HepG2 (cell line): ENCODE data around the gene MAPK11. TPM values are rescaled to one million over a fixed set of nuclear protein-coding genes. Genes with fewer than 3 reads are reported as not detected.

Source experiments
- FOXM1 ChIP-seq: sonication (generic); formaldehyde crosslinking; IDR thresholded peaks from 2 replicates; pipeline ENCODE4 v1.5.0; 2020; ENCODE audit warnings: missing genetic modification reagents
- LCORL ChIP-seq, 2 experiments: fragments of 450-650 bp in 1 of 2; sonication (generic) in 1 of 2; formaldehyde crosslinking in 1 of 2; IDR thresholded peaks; 2 replicates each; pipeline versions ENCODE4 v1.5.0 to v1.6.1; 2017 to 2020; ENCODE audit warnings: antibody characterized with exemption in 1 of 2, missing genetic modification reagents in 1 of 2
- NR2F2 ChIP-seq: IDR thresholded peaks from 2 replicates; pipeline ENCODE4 v1.6.1; 2012; ENCODE audit warnings: low read depth, inconsistent platforms, borderline replicate concordance
- SMC3 ChIP-seq: IDR thresholded peaks from 2 replicates; pipeline ENCODE4 v1.6.1; 2011; ENCODE audit warnings: low read length, improper control_type of control experiment
- ZBTB38 ChIP-seq: sonication (generic); formaldehyde crosslinking; IDR thresholded peaks from 2 replicates; pipeline ENCODE4 v1.5.1; 2020; ENCODE audit warnings: mild to moderate bottlenecking, missing genetic modification reagents
- ZSCAN29 ChIP-seq: sonication (generic); formaldehyde crosslinking; conservative IDR thresholded peaks from 2 replicates; pipeline ENCODE4 v1.4.0; 2020; ENCODE audit warnings: mild to moderate bottlenecking, missing genetic modification reagents
- ZSCAN31 ChIP-seq: sonication (generic); formaldehyde crosslinking; IDR thresholded peaks from 2 replicates; pipeline ENCODE4 v1.5.0; 2020; ENCODE audit warnings: low read depth, mild to moderate bottlenecking, missing genetic modification reagents
- polyA plus RNA-seq, 8 experiments: library from polyadenylated mRNA; depleted of rRNA in 3 of 8; stranded (reverse) in 7 of 8; unstranded in 1 of 8; fragments of >200 nt; fragmentation: Illumina TruSeq in 4 of 8; extraction: Trizol in 4 of 8; gene quantifications; 2 replicates each; pipeline versions ENCODE4 v1.2.1 to v1.2.3, GENCODE V29; 2011 to 2016; ENCODE audit warnings: low read depth in 4 of 8, missing spikeins in 1 of 8, mixed read lengths in 1 of 8; ENCODE audit not compliant: insufficient read depth in 1 of 8
- total RNA-seq, 5 experiments: library from RNA; depleted of rRNA; stranded (reverse); fragments of >200 nt; fragmentation: Illumina TruSeq; extraction: Trizol; gene quantifications; 2 replicates each; pipeline ENCODE4 v1.2.3, GENCODE V29; 2016; ENCODE audit warnings: low read depth in 1 of 5
- TF ChIP-seq, protein P1 (sequence below): sonication (generic); formaldehyde crosslinking; IDR thresholded peaks from 2 replicates; pipeline ENCODE4 v1.4.0; 2020; ENCODE audit warnings: missing genetic modification reagents
- TF ChIP-seq, protein P2 (sequence below): sonication (generic); formaldehyde crosslinking; IDR thresholded peaks from 2 replicates; pipeline ENCODE4 v1.4.0; 2020; ENCODE audit warnings: missing genetic modification reagents

The MAPK11 gene
- total and polyA plus RNA-seq, 2 of the 13 experiments (the other 11 are each of a cell fraction or from before 2014, with no cell fraction given), result 0.15 to 0.17 TPM

DNA sequence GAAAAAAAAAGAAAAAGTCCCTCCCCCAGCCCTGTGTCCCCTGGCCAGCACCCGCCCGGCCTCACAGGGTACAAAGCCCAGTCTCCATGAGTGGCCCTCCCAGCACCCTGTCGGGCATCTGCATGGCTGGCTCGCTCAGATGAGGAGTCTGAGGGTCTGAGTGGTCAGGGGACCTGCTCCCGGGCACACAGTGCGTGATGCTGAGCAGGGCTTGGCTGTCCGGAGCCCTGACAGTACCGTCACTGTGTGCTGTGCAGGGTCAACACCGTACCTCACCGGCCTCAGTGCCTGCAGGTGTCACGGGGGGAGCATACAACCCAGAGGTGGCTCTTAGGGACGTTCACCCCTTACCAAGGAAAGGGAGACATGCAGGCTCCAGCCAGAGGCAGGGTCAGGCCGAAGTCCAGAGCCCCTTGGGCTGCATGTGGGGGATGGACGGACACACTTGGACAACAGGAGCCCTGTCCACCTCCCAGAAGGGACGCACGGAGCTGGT, 40.8 kb upstream of the MAPK11 start (continued):
- TF ChIP-seq, protein P1, sequence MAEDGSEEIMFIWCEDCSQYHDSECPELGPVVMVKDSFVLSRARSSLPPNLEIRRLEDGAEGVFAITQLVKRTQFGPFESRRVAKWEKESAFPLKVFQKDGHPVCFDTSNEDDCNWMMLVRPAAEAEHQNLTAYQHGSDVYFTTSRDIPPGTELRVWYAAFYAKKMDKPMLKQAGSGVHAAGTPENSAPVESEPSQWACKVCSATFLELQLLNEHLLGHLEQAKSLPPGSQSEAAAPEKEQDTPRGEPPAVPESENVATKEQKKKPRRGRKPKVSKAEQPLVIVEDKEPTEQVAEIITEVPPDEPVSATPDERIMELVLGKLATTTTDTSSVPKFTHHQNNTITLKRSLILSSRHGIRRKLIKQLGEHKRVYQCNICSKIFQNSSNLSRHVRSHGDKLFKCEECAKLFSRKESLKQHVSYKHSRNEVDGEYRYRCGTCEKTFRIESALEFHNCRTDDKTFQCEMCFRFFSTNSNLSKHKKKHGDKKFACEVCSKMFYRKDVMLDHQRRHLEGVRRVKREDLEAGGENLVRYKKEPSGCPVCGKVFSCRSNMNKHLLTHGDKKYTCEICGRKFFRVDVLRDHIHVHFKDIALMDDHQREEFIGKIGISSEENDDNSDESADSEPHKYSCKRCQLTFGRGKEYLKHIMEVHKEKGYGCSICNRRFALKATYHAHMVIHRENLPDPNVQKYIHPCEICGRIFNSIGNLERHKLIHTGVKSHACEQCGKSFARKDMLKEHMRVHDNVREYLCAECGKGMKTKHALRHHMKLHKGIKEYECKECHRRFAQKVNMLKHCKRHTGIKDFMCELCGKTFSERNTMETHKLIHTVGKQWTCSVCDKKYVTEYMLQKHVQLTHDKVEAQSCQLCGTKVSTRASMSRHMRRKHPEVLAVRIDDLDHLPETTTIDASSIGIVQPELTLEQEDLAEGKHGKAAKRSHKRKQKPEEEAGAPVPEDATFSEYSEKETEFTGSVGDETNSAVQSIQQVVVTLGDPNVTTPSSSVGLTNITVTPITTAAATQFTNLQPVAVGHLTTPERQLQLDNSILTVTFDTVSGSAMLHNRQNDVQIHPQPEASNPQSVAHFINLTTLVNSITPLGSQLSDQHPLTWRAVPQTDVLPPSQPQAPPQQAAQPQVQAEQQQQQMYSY, result no peak
- TF ChIP-seq FOXM1 (CRISPR knock-in tag) (no peak), SMC3 (no peak), ZSCAN29 (CRISPR knock-in tag) (no peak), NR2F2 (no peak), ZSCAN31 (CRISPR knock-in tag) (no peak), LCORL (IDR thresholded peaks at IDR 0.05) (no peak), LCORL (CRISPR knock-in tag; IDR thresholded peaks at IDR 0.05) (peak; percentile 74), ZBTB38 (CRISPR knock-in tag) (no peak)
- TF ChIP-seq, protein P2, sequence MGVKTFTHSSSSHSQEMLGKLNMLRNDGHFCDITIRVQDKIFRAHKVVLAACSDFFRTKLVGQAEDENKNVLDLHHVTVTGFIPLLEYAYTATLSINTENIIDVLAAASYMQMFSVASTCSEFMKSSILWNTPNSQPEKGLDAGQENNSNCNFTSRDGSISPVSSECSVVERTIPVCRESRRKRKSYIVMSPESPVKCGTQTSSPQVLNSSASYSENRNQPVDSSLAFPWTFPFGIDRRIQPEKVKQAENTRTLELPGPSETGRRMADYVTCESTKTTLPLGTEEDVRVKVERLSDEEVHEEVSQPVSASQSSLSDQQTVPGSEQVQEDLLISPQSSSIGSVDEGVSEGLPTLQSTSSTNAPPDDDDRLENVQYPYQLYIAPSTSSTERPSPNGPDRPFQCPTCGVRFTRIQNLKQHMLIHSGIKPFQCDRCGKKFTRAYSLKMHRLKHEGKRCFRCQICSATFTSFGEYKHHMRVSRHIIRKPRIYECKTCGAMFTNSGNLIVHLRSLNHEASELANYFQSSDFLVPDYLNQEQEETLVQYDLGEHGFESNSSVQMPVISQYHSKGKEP, result no peak
